GM21423 (cell line): Measurements from ENCODE around the gene BIN1.

Experiments used
- ATAC-seq: cut with Tn5 transposase; IDR thresholded peaks from one replicate; pipeline ENCODE4 v1.9.1; 2021; ENCODE audit warnings: mild to moderate bottlenecking, moderate library complexity; ENCODE audit not compliant: unreplicated experiment

The BIN1 gene

GRCh38 chr2:127106991-127107621 is at the start of gene BIN1:
TSS of gene BIN1 (minus strand) at chr2:127107154. CDS start at chr2:127106943, 211 bp downstream.
- ATAC-seq, result peak; percentile 89

- ATAC-seq, result no peak
These were observed 49.0 kb upstream of the BIN1 start for GRCh38 chr2:127155947-127156346.

DNA sequence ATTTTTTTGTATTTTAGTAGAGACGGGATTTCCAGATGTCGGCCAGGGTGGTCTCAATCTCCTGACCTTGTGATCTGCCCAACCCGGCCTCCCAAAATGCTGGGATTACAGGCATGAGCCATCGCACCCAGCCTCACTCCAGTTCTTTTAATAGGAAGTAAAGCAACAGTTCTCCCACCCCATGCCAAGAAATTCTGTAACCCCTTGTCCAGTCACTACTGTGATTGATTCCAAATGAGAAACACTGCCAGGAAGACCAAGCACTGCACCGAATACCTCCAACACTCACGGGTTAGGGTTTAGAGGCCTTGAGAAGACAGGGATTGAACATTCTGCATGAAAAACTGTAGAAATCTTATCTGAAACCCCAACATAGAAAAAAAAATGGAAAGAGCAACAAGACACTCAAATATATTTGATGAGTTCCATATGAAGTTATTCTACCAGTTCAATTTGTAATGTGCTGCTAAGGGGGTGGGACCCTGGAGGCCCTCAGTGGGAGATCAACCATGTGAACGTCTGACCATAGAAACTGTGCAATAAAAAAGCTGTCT is 48.2 kb upstream of the BIN1 start:
- ATAC-seq, result no peak

GRCh38 chr2:127154396-127154795 is 47.4 kb upstream of the BIN1 start:
- no peak for ATAC-seq

DNA sequence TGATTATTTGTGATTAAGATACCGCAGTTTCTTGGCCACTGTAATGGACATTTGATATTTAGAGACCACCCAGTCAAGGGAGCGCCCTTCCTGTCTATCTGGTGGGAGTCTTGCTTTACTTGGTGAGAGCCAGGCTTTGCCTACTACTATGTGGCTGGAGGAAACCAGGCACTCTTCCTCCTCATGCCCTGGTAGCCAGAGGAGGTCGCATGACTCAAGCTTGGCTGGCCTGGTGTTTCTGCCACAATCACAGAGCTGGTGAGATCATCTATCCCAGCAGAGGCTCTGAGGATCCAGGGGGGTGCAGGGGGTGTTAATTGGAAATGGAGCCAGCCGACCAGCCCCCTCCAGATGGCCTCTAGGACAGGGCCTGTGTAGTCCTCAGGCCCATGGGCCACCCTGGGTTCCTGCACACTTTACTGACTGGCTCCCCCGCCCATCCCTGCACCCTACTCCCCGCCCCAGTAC is 46.8 kb upstream of the BIN1 start:
- no peak for ATAC-seq

DNA sequence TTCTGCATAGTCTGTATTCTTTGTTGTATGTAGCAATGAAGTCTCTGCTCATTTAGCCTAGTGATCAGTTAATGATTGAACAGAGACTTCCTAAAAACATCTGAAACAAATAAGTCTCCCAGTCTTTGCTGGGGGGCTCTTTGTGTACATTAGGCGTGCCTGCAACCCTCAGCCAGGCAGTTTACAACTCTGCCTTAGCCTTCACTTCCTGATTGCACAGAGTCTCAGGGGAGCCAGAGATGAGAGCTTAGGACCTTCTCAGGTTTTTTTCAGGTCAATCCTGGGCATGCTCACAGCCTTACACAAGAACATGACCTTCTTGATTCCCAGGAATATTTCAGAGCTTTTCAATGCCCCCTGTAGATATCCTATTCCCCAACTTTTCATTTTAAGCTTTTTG is 44.0 kb upstream of the BIN1 start:
- no peak for ATAC-seq

DNA sequence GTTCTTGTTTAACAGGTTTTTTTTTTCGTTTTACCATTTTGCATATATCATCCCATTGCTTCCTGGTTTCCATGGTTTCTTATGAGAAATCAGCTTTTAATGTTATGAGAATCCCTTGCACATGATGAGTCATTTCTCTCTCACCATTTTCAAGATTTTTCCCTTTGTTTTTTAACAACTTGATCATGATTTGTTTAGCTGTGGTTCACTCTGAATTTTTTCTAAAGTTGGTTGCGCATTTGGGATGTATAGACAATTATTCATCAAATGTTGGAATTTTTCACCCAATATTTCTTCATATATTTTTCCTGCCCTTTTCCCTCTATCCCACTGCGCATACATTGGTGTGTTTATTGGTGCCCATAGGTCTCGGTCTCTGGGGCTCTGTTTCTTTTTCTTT is 42.4 kb upstream of the BIN1 start:
- no peak for ATAC-seq

DNA sequence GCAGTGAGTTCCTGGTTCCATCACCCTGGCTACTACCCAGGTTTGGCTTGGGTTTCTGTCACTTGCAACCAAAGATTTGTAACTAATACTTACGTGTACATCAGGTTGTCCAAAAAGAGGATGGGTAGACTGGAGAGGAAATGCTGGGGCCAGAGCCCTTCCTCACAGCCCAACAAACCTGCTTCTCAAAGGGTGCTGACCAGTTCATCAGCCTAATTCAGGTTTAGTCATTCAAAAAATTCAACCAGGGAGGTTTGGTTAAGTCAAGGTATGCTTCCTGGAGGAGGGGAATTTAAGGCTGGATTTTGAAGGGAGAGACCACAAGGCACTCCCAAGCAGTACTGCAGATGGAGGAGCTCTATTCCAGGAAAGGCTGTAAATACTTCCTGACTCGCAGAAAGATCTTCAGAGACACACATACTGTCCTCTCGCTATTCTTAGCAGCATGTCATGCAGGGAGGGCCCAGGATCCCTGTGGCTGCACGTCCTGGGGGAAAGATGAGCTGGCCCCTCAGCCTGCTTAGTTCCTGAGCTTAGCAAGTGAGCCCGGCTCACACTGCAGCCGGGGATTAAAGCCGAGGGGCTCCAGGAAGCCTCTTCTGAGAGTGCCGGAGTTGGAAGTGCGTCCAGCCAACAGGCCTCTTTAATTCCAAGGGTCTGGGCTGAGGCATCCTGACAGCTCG is 40.0 kb upstream of the BIN1 start:
- no peak for ATAC-seq

GRCh38 chr2:127146071-127146725 is 39.2 kb upstream of the BIN1 start:
- ATAC-seq, result no peak

DNA sequence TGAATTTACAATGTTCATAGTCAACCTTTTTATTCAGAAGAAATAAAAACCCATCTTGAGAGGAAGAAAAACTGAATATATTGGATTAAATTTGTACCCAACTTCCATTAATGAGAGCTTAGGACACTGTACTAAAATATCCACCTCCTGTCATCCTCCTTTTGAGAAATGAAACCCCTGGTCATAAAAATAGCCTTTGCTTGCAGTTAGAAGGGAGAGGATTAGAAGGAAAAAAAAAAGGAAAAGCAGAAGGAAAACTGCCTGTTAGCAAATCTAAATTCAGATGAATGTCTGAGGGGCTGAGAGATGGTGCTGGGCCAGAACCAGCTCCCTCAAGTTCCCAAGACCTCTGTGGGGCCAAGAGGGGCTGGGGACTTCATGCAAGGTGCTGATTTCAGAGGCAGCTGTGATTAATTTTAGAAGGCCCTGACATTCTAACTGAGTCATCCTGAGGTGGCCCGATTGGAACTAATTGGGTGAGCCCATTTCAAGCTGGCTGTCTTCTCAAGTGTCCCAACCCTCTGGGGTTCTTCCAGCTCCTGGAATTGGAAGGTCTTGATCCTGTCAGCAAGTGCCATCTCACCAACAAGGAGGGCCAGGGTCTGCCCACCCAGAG is 38.4 kb upstream of the BIN1 start:
- no peak for ATAC-seq

DNA sequence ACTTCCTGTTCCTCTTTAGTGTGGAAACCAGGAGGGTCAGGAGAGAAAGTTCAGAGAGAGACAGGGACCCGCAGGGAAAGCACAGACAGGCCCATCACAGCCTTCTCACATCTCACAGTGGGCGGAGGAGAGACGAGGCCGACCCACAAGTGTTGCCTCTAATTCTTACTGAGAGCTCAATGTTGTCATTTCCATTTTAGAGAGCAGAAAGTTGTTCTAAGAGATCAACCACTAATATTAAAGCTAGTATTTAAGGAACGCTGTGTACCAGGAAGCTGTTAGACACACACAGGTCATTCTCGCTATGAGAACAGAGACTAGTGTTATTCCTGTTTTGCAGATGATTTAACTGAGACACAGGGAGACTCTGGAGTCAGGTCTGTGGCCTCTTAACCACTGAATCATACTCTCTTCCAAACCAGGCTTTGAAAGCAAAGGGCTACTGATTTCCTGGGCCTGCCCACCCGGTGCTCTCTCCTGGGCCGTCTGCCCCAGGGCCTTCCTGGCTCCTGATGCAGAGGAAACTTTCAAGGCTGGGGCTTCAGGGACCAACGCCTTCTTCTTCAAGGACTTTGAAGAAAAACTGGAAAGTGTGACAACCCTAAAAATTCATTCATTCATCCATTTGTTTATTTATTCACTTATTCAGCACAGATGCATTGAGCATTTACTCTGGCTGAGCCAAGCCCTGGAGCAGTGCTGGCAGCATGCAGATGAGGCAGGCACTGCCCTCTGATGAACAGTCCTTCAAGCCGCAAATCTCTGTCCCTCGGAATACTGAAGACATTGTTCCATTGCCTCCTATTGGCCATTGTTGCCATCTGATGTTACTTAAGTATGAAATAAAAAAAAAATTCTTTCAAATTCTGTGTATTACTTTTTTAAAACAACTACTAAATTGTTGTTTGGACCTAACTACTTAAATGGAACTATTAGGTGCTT is 37.2 kb upstream of the BIN1 start:
- ATAC-seq, result no peak

DNA sequence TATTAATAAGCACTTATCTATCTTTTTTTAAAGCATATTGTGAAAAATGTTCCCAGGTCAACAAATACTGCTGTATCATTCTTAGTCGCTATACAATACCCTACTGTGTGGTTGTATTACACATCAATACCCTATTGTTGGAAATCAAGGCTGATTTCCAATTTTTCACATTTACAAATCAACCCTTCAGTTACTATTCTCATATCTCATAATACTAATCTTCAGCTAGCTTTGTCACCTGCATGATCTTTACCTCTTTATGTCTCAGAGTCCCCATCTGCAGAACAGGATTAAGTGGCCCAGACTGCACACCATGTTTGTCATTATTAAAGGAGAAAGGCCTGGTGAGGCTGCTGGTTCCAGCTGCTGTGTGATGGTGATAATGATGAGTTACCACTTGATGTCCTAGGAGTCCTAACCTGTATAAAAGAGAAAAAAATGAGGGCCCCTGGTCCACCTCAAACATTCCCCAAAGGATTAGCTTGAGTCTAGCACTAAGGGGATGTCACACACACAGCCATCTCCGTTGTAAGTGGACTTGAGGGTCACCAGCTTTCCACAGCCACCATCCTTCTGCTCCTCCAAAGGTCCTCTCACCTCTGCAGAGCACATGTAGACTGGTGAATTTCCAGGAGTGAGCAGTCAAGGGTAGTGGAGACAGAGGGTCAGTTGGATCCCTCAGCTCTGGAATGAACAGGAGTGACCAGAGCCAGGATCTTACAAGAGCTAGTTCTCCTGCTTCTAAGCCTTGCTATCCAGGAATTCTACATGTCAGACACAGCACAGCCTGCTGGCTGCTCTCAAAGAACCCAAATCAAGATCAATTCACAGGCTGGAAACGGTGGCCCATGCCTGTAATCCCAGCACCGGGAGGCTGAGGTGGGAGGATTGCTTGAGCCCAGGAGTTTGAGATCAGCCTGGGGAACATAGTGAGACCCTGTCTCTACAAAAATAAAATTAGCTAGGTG is 36.0 kb upstream of the BIN1 start:
- ATAC-seq, result no peak

- ATAC-seq, result no peak
These were observed 33.6 kb upstream of the BIN1 start for GRCh38 chr2:127140538-127140937.

DNA sequence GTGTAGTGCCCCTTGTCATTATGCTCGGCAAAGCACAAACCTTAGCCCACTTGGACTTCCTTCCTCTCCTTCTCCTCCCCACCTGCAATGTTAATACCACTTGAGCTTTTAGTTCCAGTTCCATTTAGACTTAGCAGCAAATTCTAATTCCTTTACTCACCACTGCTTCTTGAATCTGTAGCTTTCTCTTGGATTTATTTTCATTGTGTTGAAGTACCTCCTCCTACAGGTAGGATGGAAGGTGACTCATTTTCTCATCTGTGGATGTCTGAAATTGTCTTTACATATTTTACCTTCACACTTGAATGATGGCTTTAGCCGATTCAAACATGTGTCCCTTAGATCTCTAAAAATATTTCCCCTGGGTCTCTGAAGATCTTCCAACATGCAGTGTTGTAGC is 32.8 kb upstream of the BIN1 start:
- no peak for ATAC-seq

DNA sequence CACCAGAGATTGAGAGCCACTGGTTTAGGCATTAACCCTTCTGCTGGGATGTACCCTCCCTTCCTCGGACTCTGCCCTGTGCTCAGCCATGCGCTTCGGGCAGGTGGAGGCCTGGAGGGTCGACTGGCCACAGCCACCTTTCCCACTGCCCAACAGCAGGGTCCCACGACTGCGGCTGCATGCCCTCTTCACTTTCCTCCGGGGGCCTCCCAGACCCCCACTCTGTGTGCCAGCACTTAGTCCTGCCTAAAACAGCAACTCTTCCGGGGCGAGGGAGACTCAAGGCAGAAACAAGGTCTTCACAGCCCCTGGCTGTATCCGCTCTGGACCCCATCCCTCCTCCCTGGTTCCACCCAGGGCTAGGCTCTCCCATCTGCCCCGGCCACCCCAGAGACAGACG is 31.3 kb upstream of the BIN1 start:
- ATAC-seq, result no peak

DNA sequence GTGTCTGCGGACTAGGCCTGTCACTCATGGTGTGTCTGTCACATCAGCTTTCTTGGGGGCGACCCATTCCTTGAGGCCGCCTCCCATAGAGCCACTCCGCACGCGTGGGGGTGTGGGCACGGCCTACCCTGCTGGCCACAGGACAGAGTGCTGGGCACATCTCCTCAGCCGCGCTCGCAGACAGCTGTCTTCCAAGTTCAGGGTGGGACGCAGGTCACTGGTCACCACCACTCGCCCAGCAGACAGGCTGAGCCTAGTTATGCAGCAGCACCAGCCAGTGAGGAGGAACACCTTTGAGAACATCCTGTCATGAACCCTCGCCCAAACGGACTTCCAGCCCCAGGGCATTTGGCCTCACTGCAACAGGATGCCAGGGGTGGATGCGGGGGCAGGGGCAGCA is 30.8 kb upstream of the BIN1 start:
- no peak for ATAC-seq

GRCh38 chr2:127137225-127137624 is 30.3 kb upstream of the BIN1 start:
- ATAC-seq, result no peak

- no peak for ATAC-seq
These were observed 28.2 kb upstream of the BIN1 start for GRCh38 chr2:127134833-127135830.
